KMS-11 (cell line): ENCODE data around the gene SESTD1.
A peak's percentile ranks its signal among the peaks of the same experiment; 100 is the strongest.
"Not testable (repeated sequence)": the region's sequence is repeated elsewhere in the genome, so short reads cannot be mapped to it uniquely, and the experiment has no call there.

Source experiments
- H2AFZ ChIP-seq: fragments of 200-600 bp; sonication (generic); 2 replicates; pipeline ENCODE4 v1.6.1; 2016; ENCODE audit warnings: antibody characterized with exemption, mixed run types, low read depth
- H3K27ac ChIP-seq: fragments of 200-600 bp; sonication (generic); 2 replicates; pipeline ENCODE4 v1.6.1; 2016; ENCODE audit warnings: mild to moderate bottlenecking, mixed run types
- H3K27me3 ChIP-seq: fragments of 200-600 bp; sonication (generic); 2 replicates; pipeline ENCODE4 v1.6.1; 2017; ENCODE audit warnings: mild to moderate bottlenecking, low read depth, mixed run types, moderate library complexity; ENCODE audit not compliant: insufficient read depth
- H3K36me3 ChIP-seq: fragments of 200-600 bp; sonication (generic); 2 replicates; pipeline ENCODE4 v1.6.1; 2017; ENCODE audit warnings: mild to moderate bottlenecking, mixed run types; ENCODE audit not compliant: insufficient read depth
- H3K4me1 ChIP-seq: fragments of 200-600 bp; sonication (generic); 2 replicates; pipeline ENCODE4 v1.6.1; 2016; ENCODE audit warnings: mild to moderate bottlenecking, low read depth, mixed run types; ENCODE audit not compliant: poor library complexity, severe bottlenecking
- H3K4me2 ChIP-seq: fragments of 200-600 bp; sonication (generic); 2 replicates; pipeline ENCODE4 v1.7.0; 2016; ENCODE audit warnings: mild to moderate bottlenecking, mixed run types
- H3K4me3 ChIP-seq: fragments of 200-600 bp; sonication (generic); IDR thresholded peaks from 2 replicates; pipeline ENCODE4 v1.6.1; 2017; ENCODE audit warnings: low read depth, low read length, mixed read lengths; ENCODE audit not compliant: insufficient read depth
- H3K79me2 ChIP-seq: fragments of 200-600 bp; sonication (generic); 2 replicates; pipeline ENCODE4 v1.6.1; 2016; ENCODE audit warnings: low read depth, mixed run types; ENCODE audit not compliant: insufficient read depth
- H3K9ac ChIP-seq: fragments of 200-600 bp; sonication (generic); 2 replicates; pipeline ENCODE4 v1.6.1; 2016; ENCODE audit warnings: mild to moderate bottlenecking, mixed run types
- H4K20me1 ChIP-seq: fragments of 200-600 bp; sonication (generic); 2 replicates; pipeline ENCODE4 v1.6.1; 2016; ENCODE audit warnings: mild to moderate bottlenecking, mixed run types; ENCODE audit not compliant: insufficient read depth
- CTCF ChIP-seq: fragments of 200-600 bp; sonication (generic); conservative IDR thresholded peaks from 2 replicates; pipeline ENCODE4 v1.6.1; 2017; ENCODE audit warnings: low read depth, mild to moderate bottlenecking, antibody characterized with exemption, low read length, moderate library complexity, mixed read lengths

SESTD1 gene

GRCh38 chr2:179222076-179222475, 42.6 kb downstream of the SESTD1 start:
- Histone ChIP-seq H4K20me1 (no peaks in the 10 kb centered on the region), H3K79me2 (no peaks in the 10 kb centered on the region), H3K36me3 (no peaks in the 10 kb centered on the region), H3K4me2 (no peak overlapping the region), H3K27me3 (no peaks in the 10 kb centered on the region), H3K9ac (no peak overlapping the region), H3K27ac (no peak overlapping the region), H3K4me3 (no peak overlapping the region), H2AFZ (no peak overlapping the region), H3K4me1 (no peaks in the 10 kb centered on the region)
- no peak for TF ChIP-seq CTCF

GRCh38 chr2:179218848-179219594, 45.6 kb downstream of the SESTD1 start:
- peak; percentile 91 for TF ChIP-seq CTCF
- no peak overlapping the region for H3K9ac ChIP-seq
- no peak overlapping the region for H3K27ac ChIP-seq
- no peaks in the 10 kb centered on the region for H3K79me2 ChIP-seq
- H3K4me3 ChIP-seq = no peak overlapping the region
- H3K36me3 ChIP-seq = no peaks in the 10 kb centered on the region
- no peak overlapping the region for H3K4me2 ChIP-seq
- H4K20me1 ChIP-seq = no peaks in the 10 kb centered on the region
- no peaks in the 10 kb centered on the region for H3K27me3 ChIP-seq
- H3K4me1 ChIP-seq = no peaks in the 10 kb centered on the region
- no peak overlapping the region for H2AFZ ChIP-seq

- H3K9ac ChIP-seq, H3K27me3 ChIP-seq, H3K4me2 ChIP-seq, H3K27ac ChIP-seq, H4K20me1 ChIP-seq, H3K4me1 ChIP-seq, H3K4me3 ChIP-seq, H2AFZ ChIP-seq, H3K36me3 ChIP-seq, H3K79me2 ChIP-seq: not testable (repeated sequence)
These were observed 50.0 kb downstream of the SESTD1 start for GRCh38 chr2:179214671-179215070.

GRCh38 chr2:179211355-179211754, 53.3 kb downstream of the SESTD1 start:
- peaks cover 7% of the 10 kb centered on the region; the same call in 1 of the 2 replicates for H3K79me2 ChIP-seq
- no peak overlapping the region for H3K4me2 ChIP-seq
- no peaks in the 10 kb centered on the region for H3K36me3 ChIP-seq
- H3K27me3 ChIP-seq = no peaks in the 10 kb centered on the region
- TF ChIP-seq CTCF = no peak
- no peaks in the 10 kb centered on the region for H4K20me1 ChIP-seq
- no peak overlapping the region for H3K9ac ChIP-seq
- H2AFZ ChIP-seq = no peak overlapping the region
- no peak overlapping the region for H3K27ac ChIP-seq
- peaks cover 20% of the 10 kb centered on the region for H3K4me1 ChIP-seq
- H3K4me3 ChIP-seq = no peak overlapping the region

- H3K27me3 ChIP-seq, H3K9ac ChIP-seq, H3K36me3 ChIP-seq, H4K20me1 ChIP-seq, H3K4me3 ChIP-seq, H3K27ac ChIP-seq, H2AFZ ChIP-seq, H3K4me2 ChIP-seq, H3K79me2 ChIP-seq: not testable (repeated sequence)
- H3K4me1 ChIP-seq = peaks cover 24% of the 10 kb centered on the region
These were observed 56.4 kb downstream of the SESTD1 start for GRCh38 chr2:179208277-179208676.
